ENCODE results near the gene NLK.
"Not testable (repeated sequence)": the region's sequence is repeated elsewhere in the genome, so short reads cannot be mapped to it uniquely, and the experiment has no call there.

The NLK gene

GRCh38 chr17:28196636-28197035, 154.2 kb downstream of the NLK start:
- no peak for DNase-seq (ENCODE audit: low spot score)

GRCh38 chr17:28199115-28199514, 156.6 kb downstream of the NLK start:
- DNase-seq (ENCODE audit: low spot score), result no peak

- DNase-seq (ENCODE audit: low spot score), result no peak
Measured at GRCh38 chr17:28199728-28200127, 157.3 kb downstream of the NLK start.

GRCh38 chr17:28201315-28201714, 158.8 kb downstream of the NLK start:
- no peak for DNase-seq (ENCODE audit: low spot score)

GRCh38 chr17:28204244-28204643, 161.8 kb downstream of the NLK start:
- DNase-seq (ENCODE audit: low spot score), result no peak

GRCh38 chr17:28204751-28205150, 162.3 kb downstream of the NLK start:
- DNase-seq (ENCODE audit: low spot score), result no peak

GRCh38 chr17:28206292-28206691, 163.8 kb downstream of the NLK start:
- DNase-seq (ENCODE audit: low spot score), result no peak

- DNase-seq (ENCODE audit: low spot score), result no peak
Measured at GRCh38 chr17:28211811-28212210, 169.3 kb downstream of the NLK start.

- DNase-seq (ENCODE audit: low spot score), result not testable (repeated sequence)
Measured at GRCh38 chr17:28213578-28213977, 171.1 kb downstream of the NLK start.

- DNase-seq (ENCODE audit: low spot score), result no peak
Measured at GRCh38 chr17:28216052-28216451, 173.6 kb downstream of the NLK start.

GRCh38 chr17:28216528-28216927, 174.1 kb downstream of the NLK start:
- DNase-seq (ENCODE audit: low spot score), result peak; percentile 54

- DNase-seq (ENCODE audit: low spot score), result no peak
Measured at GRCh38 chr17:28219771-28220170, 177.3 kb downstream of the NLK start.

GRCh38 chr17:28221751-28222414, 179.4 kb downstream of the NLK start:
- no peak for DNase-seq (ENCODE audit: low spot score)

- no peak for DNase-seq (ENCODE audit: low spot score)
Measured at GRCh38 chr17:28225271-28225670, 182.8 kb downstream of the NLK start.

GRCh38 chr17:28225867-28226266, 183.4 kb downstream of the NLK start:
- DNase-seq (ENCODE audit: low spot score), result no peak

GRCh38 chr17:28226563-28227315, 184.3 kb downstream of the NLK start:
- no peak for DNase-seq (ENCODE audit: low spot score)

GRCh38 chr17:28227316-28228108, 185.0 kb downstream of the NLK start:
- DNase-seq (ENCODE audit: low spot score), result peak; percentile 29

GRCh38 chr17:28228109-28228840, 185.8 kb downstream of the NLK start:
- DNase-seq (ENCODE audit: low spot score), result no peak

- DNase-seq (ENCODE audit: low spot score), result no peak
Measured at GRCh38 chr17:28228986-28229729, 186.7 kb downstream of the NLK start.

GRCh38 chr17:28230011-28230410, 187.5 kb downstream of the NLK start:
- no peak for DNase-seq (ENCODE audit: low spot score)

- not testable (repeated sequence) for DNase-seq (ENCODE audit: low spot score)
Measured at GRCh38 chr17:28230607-28231006, 188.1 kb downstream of the NLK start.
